ENCODE measurements around the gene SKI.

The SKI gene

DNA sequence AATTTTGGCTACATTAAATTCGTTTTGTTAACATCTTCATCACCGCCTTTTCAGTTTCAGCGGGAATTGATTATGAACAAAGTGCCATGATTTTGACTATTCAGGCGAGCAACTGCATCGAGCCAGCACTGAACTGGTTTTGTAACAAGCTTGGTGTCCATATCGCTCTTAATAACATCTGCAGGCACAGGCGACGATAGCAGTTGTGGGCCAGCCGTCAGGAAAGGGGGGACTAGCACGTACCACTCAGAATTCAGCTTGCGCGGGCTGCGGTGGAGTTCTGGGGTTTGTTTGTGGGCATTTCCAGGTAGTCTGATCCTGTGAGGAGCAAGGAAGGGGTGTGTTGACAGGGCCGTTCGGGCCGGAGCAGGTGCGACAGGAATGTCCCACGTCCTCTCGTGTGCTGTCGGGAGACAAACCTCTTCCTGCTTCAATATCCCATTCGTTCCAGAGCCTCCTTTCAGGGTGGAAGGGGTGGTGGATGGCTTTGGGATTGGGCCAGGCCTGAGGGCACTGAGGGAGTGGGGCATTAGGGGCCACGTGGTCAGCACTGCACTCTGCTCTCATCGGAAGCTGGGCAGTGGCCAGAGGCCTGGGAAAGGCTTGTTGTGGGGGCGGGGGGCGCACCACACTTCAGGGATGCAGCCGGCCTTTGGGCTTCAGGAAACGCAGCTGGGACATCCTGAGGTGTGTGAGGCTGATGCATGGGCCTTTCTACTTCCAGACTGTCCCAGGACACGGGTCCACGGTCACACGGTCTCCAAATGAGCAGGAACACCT lies 39.1 kb downstream of the SKI start:
- DNase-seq, result no peak

DNA sequence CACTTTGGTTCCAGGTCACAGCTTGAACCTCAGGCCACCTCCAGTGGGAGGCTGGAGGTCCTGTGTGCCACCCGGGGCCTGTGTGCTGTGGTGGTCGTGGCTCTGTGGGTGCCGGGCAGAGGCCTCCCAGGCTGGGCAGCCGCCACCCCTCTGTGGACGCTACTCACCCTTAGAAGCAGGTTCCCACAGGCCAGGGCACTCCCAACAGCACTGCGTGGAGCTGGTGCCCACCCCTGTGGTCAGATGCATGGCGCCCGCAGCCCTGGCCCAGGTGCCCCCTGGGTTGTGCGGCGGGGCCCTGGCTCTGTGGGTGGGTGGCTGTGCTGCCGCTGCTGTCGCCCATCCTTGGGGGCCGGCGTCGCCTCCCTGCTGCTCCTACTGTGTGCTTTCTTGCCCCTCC lies 39.7 kb downstream of the SKI start:
- DNase-seq, result no peak

DNA sequence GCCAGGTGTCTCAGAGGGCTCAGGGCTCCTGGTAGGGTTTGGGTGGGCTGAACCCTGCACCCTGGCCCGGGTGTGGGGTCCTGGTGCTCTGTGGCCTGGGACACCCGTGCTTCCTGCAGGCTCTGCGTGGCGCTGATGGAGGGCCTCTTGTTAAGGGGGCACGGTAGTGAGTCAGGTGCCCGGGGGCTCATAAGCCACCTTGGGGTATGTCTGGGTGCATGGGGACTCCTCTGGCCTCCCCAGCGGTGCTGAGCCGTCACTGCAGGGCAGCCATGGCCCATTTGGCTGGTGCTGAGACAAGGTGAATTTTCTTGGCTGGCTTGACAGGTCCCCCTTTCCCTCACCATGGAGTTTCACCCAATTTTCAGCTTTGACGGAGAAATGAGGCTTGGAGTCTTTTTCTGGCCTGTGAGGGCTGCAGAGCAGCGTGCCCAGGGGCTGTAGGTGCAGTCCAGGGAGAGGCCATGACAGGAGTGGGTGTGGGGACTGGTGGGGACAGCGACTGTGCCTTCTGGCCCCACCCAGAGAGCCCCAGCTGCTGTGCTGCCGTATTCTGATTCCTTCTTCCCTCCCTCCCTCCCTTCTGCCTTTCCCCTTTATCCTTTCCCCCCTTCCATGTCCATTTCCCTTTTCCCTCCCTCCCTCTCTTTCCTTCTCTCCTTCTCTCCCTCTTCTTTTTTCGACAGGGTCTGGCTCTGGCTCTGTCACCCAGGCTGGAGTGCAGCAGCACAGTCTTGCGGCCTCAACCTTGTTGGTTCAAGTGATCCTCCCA lies 40.4 kb downstream of the SKI start:
- DNase-seq, result no peak

DNA sequence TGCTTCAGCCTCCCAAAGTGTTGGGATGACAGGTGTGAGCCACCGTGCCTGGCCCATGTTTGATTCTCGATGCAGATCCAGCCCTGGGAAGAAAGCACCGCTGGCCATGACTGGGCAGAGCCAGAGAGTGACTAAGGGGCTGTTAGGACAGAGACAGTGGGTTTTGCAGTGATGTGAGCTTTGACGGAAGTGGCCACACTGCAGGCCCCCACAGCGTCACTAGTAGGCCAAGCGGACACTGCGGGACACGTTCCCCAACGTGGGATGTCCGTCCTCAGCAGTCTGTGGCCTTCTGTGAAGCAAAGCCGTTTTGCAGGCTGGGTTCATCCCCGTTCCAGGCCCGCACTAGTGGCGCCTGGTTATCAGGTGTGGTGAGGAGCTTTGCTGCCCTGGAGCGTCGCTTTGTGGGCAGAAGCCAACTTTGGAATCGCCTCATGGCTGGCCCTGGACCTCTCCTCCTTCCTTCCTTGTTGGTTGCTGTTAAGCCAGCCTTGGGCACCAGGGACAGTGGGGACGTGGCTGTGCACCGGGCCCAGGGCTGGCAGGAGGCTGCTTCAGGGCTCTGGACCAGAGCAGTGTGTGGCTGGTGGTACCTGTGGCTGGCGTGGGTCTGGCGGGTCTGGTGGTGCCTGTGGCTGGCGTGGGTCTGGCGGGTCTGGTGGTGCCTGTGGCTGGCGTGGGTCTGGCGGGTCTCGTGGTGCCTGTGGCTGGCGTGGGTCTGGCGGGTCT lies 41.2 kb downstream of the SKI start:
- DNase-seq, result no peak

DNA sequence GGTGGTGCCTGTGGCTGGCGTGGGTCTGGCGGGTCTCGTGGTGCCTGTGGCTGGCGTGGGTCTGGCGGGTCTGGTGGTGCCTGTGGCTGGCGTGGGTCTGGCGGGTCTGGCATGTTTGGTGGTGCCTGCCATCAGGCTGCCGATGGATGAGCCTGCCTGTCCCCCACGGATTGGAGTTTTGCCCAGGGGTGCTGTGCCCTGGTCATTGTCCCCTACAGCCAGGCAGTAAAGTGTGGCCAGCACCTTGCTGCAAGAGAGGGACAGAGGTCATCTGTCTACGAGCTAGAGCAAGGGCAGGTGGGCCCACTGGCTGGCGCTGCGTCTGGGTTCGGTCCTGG lies 41.8 kb downstream of the SKI start:
- DNase-seq, result no peak

DNA sequence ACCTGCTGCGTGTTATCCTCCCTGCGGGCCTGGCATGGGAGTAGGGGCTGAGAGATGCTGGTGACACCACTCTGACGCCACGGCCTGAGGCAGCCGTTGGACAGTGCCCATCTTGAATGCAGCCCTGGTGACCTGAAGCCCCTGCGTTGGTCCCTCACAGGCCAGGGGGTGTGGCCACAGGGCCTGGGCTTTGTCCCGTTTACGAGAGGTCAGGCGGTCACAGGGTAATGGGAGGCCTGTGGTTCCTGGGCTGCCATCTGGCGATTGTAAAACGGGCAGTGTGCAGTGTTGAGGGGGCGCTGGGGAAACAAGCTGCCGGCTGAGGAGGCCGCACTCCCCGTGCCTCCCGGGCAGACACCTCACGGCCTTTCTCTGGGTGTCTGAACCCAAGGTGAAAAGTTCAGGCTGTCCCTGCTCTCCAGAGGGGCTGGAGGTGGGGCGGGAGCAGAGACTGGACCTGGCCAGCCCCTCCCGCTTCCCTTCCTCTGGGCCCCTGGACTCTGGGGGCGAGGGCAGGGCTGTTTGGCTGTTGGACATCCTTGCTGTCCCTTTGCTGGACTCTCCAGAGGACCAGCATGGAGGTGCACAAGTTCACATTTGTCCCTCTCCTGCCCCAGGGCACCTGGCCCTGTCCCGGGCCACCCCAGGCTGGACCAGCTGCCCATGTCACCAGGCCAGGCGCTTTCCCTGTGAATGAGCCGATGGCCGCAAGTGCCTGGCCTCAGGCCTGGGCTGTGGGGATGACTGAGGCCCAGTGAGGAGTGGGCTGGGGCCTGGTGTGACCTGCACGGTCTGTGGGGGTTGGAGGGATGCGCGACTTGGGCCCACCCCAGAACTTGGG lies 42.4 kb downstream of the SKI start:
- DNase-seq, result no peak

DNA sequence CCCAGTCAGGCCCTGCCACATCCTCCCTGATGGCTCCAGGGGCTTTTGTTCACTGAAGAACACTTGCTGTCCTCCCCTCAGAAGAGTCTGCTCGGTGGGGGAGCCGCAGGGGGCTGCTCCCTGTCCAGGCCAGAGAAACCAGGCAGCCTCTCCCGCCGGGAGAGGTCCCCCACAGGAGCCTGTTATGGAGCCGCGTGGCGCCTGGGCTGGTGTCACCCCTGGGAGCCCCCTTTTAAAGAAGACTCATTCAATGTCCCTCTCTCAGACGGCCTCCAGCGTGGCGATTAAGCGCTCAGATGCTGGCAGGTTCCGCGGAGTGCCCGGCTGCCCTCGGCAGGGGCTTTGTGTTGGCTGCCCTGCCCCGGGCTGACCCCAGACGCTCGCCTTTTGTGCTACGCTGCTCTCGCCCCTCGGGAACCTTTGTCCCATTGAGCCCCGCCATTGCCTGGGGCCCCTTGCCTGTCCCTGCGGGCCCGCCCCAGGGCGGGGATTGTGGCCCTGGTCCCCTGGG lies 43.1 kb downstream of the SKI start:
- DNase-seq, result no peak

DNA sequence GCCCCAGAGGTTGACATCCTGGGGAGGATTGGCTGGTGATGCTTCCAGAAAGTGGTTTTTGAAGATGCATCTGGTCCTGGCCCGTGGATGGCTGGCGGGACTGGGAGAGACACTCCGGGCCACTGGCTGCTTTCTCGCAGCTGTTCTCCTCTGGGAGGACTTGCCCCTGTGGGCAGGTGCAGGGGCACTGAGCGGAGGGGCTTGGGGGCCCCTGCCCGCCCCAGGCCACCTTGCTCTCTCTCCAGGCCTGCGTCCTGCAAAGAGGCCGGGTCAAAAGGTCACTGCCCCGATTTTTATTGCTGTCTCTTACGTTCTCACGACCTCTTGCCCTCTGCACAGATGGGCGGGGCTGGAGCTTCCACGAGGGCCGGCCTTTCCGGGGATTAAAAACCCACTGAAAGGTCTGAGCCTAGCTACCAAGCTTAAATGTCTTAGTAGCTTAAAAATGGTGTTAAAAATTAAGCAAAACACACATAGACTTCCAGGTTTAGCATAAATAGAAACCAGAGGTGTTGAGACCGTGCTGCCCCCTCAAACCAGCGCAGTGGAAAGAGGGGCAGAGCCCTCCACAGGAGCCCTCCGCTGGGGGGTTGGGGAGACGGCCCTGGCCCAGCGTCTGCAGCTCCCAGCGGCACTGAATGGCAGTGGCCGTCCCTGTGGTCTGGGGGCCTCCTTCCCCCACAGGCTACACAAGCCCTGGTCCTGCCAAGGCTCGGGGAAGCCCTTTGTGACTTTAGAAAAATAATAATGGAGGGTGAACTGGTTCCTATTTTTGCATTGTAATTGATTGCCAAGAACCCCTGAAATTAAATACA lies 43.9 kb downstream of the SKI start:
- no peak for DNase-seq

DNA sequence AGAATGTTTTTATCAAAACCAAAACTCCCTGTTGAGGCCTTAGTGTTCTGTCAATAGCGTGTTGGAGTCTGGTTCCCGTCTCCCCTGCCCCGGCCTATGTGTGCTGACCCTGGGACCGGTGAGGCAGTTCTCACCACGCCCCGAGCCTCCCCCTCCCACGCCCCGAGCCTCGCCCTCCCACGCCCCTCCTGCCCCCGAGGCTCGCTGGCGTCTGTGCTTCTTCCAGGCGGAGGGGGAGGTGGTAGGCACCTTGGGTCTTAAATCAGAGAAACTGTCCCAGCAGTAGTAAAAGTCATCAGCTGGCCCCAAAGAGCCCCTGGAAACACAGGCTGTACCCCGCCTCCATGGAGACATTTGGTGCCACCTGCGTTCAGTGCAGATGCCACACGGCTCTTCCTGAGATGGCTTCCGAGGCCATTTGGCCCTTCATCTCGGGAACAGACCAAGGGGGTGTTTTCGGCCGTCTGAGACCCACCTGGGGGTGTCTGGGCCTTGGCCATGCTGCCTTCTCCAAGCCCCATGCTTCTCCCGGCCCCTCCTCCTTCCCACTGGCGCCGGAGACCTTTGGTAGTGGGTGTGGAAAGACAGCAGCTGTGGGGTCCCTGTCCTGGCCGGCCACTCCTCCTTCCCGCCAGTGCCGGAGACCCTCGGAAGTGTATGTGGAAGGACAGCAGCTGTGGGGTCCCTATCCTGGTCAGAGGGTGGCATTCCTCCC lies 44.7 kb downstream of the SKI start:
- no peak for DNase-seq

DNA sequence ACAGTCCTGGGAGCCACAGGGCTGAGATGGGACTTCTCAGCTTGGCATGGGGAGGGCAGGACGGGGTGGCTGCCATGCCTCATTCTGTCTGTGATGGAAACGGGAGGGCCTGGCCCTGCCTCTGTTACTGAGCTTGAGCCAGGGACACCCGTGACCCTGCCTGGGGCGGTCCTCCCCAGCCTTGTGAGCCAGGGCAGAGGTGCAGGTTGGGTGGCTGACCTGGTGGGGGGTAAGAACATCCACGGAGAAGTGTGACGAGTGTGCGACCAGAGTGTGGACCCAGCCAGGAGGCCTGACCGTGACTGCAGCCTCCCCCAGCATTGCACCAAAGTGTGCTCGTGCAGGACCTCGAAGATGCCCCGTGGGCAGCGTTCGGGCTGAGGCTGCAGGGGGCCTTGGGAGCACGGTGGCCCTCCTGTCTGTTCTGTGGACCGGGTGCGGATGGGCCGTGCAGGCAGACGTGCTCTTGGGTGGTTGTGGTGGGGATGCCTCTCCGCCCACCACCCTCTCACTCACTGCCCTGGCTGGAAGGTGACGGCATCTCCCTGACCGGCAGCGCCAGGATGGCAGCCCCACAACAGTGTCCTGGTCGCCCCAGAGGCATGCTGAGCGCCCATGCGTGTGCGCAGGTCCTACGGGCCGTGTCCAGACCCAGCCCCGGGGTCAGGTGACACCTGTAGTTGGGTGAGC lies 45.4 kb downstream of the SKI start:
- no peak for DNase-seq

DNA sequence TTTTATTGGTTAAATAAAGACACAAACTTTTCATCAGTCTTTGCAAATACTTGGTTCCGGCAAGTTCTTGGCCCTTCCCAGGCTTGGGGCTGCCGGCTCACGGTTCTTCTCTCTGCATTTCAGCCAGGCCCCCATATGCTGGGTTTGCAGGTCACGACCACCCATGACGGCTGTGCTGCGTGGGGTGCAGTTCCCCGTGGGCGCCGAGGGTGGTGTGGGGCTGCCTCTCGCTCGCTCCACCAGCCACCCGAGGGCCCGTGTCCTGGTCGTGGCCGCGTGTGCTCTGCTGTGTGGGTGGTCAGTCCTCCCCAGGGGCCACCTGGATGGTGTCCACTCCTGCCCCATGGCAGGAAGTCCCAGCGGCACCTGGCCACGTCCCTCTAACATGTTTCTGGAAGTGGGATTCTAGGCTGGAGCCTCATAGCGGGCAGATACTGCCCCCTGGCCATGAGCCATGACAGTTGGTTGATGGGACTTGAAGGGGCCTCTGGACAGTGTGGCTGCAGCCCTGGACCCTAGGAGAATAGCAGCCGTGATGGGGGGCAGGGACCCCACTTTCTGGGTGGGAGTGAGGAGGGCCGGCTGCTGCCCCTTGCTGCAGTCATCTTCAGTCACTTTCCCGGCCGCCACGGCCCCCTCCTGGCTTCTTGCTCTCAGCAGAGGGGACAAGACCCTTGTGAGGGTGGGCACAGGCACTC lies 46.3 kb downstream of the SKI start:
- no peak for DNase-seq

DNA sequence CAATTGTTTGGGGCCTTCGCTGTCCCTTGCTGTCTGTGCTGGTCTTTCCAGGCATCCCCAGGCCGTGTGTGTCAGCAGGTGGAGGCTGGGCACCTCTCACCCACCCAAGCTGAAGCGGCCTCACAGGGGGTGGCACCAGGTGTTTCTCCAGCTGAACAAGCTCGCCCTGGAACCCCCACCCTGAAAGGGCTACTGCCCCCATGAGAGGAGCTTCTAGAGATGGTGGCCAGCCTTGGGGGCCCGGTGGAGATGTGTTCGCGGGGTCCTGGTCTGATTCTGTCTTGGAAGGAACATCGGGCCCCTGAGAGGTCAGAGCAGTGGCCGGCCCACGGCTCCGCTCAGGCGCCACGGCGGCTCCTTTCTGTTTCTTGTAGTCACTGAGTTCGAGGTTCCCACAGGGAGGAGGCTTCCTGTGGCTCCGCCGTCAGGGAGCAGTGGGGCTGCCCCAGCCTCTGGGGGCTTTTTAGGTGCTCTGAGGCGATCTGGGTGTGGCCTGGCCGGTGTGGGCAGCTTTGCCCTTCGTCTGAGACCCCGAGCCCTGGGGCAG lies 46.9 kb downstream of the SKI start:
- DNase-seq, result no peak

DNA sequence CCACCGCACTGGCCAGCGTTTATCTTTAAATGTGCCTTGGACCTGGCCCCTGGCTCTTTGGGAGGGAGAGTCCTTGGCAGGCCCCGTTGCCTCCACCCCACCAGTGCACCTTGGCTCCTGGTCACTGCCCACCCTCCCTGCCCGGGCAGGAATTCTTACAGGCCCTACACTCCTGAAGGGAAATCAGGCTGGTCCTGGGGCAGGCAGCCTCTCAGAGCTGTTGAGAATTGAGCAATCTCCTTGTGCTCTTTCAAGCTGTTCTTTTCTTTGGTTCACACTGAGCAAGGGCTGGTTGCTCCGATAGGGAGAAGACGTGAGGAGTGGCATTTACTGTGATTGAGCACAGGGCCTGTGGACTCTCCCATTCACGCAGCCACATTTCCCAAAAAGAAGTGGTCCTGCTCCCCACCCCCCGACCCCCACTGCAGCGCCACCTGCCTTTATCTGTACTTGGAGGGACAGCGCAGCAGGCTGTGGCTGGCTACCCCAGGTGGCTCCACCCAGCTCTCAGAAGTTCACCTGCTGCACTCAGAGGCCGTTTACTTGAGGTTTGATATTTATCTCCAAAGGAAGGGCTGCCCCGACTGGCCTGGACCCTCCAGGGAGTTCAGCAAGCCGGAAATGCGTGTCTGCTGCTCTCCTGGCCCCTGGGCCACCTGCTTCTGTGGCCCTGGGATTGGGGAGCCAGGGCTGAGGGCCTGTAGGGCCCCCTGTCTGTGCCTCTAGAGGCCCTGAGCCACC lies 47.8 kb downstream of the SKI start:
- DNase-seq, result no peak

DNA sequence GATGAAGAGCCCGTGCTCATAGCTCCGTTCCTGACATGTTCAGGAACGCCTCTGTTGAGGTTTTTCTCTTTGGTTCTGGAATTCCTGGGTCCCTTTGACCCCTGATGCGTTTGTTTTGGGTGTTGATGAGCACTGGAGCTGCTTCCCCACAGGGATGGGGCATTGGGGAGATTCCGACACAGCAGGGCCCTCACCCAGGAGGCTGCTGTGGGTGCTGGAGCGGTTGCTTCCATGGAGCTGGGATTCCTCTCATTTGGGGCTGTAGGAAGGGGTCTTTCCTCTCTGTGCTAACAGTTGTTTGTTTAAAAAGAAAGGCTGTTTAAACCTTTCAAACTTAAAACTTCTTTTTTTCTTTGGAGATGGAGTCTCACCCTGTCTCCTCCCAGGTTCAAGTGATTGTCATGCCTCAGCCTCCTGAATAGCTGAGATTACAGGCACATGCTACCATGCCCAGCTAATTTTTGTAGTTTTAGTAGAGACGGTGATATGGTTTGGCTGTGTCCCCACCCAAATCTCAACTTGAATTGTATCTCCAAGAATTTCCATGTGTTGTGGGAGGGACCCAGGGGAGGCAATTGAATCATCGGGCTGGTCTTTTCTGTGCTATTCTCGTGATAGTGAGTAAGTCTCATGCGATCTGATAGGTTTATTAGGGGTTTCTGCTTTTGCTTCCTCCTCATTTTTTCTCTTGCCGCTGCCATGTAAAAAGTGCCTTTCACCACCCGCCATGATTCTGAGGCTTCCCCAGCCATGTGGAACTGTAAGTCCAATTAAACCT lies 48.9 kb downstream of the SKI start:
- no peak for DNase-seq

DNA sequence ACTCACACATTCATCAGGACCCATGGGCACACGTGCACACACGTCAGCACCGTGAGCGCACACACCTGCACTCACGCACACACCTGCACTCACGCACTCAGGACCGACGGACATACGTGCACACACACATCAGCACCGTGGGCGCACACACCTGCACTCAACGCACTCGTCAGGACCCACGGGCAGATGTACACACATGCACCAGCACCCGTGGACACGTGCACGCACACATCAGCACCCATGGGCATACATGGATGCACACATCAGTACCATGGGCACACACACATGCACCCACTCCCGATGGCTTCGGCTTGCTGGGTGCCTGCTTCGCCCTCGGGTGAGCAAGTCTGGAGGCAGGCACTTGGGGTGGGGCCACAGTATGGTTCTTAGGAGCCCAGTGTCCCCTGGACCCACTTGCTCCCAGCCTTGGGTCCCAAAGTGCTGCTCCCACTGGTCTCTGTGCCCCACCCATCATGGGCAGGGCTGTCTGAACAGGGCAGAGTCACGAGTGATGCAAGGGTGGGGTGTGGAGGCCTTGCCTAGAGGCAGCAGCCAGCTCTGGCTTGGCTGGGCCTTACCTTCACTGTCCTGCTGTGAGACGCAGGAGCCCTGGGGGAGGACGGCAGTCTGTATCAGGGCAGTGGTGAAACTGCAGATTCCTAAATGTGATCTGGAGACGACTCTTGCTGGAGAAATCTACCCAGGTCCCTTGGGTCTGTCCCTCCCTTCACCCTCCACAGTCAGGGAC lies 49.8 kb downstream of the SKI start:
- DNase-seq, result no peak

DNA sequence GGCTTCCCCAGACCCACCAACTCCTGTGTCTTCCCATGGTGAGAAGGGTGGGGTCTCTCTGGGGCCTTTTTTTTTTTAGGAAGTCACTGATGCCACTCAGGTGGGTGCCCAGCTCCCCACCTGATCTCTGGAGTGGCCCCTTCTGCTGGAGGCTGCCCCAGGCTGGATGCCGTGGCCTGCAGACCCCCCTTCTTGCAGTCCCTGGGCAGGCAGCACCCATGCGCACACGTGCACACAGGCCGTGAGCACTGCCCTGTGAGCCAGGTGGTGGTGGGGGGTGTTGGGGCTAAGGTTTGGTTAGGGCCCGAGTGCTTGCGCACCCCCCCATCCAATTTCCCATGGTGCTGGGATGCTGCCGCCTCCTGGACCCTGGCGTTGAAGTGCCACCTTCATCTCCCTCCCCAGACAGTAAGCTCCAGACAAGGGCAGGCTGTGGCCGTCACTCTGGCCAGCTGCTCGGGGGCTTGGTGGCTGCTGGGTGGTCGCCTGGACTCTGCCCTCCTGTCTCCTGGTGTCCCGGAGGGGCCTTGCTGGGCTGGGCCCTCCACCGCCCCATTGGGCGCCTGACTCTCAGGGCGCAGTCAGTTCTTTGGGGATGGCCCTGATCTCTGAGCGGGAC lies 50.6 kb downstream of the SKI start:
- no peak for DNase-seq

DNA sequence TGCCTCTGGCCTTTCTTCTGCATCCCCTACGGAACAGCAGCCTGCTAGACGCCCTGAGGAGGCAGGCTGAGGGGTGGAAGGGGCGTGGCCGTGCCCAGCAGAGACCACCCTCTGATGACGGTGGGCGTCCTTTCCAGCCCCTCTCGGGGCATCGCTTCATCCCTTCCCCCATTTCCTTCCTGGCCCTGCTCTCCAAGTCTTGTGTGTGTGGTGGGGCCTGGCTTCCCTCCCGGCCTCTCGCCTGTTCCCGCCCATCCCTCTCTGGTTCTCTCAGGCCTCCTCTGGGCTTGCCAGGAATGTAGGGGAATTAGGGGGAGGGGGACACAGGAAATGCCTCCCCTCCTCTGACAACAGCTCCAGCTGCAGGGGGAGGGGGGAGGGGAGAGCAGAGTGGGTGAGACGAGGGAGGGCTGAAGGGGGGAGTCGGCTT lies 51.1 kb downstream of the SKI start:
- no peak for DNase-seq
